NCI-H1436 treated with DMSO at 0.1 percent for 48 hours (cell line): ENCODE results near the gene UMAD1.

ENCODE experiments used
- DNase-seq: peaks from one replicate; lab custom pipeline; 2025; lab: John Stamatoyannopoulos, UW

UMAD1 gene

DNA sequence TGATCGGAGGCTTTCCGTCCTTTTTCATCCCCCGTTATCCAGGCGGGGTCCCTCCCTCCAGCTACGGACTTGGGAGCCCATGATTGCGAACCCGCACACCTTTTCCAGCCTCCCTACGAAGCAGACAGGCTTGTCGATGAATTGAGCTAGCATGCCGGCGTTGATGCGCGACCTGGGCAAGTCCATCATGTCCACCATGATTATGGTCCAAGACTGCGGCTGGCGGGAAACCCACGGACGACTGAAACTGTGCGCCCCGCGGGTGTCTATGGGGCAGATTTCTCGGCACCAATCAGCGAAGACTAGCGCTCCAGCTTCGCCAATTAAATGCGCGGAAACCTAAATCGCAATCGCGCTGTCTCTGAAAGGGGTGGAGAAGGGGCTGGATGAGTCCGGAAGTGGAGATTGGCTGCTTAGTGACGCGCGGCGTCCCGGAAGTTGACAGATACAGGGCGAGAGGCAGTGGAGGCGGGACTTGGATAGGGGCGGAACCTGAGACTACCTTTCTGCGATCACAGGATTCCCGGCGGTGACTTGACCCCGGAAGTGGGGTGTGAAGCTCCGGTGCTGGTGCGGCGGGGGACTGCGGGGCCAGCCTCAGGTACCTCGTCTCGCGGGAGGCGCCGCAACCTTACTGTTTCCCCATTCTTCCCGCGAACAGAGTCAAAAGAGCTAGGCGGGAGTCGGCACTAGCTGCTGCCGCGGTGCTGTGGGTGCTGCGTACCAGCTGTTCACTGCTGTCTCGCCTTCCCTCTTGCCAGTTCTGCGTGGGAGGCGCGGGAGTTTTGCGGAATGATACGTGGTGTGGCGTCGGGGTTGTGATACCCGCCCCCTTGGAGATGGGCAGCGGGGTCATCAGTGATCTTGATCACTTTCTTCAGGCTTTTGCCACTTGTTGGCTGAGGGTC is at the start of gene UMAD1:
TSS of gene UMAD1 (plus strand) at position 532 of the 908 bp plus-strand sequence. CDS start 32,620 bp downstream, outside the sequence.
- peak; percentile 98 for DNase-seq

DNA sequence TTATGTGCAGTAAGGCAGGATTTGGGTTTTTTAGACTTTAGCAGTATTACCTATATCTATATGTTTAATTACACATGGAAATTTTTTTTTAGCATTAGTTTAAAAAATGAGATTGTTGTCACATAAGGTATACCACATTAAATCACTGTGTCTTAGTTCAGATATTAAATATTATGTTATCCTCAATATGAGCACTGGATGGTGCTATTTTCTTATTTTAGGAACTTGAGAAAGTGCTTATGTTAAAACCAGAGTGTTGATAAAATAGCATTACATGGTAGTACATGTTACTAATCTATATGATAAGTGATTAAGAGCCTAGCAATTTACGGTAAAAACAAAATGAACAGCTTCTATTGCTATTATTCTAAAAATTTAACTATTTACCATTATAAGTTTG is 45.1 kb upstream of the UMAD1 start:
- no peak for DNase-seq

DNA sequence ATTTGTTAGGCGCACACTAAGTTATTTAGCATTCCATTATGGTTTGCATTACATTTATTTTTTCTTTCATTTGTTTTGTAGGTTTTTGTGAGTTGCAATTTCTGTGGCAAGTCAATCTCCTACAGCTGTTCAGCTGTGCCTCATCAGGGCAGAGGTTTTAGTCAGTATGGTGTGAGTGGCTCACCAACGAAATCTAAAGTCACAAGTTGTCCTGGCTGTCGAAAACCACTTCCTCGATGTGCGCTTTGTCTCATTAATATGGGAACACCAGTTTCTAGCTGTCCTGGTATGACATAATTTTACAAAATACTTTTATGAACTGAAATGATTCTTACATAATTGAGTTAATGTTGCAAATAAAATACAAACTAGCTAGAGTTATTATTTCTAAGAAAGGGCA is 44.4 kb upstream of the UMAD1 start:
- DNase-seq: no peak

DNA sequence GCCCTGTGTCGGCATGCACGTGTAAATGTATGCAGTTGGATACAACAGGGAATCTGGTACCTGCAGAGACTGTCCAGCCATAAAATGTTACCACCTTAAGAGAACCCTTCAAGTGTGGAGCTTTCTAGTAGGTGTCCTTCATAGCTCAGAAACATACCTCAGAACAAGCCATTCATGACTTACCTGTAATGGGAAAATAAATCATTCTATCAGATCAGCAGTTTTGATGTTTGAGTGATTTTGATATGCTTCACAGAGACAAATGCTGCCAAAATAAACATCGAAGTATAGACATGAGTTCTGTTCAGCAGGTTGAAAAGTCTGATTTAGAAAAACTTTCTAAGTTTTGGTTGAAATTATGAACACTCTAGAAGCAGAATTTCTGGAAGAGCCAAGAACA is 33.5 kb upstream of the UMAD1 start:
- DNase-seq: no peak

DNA sequence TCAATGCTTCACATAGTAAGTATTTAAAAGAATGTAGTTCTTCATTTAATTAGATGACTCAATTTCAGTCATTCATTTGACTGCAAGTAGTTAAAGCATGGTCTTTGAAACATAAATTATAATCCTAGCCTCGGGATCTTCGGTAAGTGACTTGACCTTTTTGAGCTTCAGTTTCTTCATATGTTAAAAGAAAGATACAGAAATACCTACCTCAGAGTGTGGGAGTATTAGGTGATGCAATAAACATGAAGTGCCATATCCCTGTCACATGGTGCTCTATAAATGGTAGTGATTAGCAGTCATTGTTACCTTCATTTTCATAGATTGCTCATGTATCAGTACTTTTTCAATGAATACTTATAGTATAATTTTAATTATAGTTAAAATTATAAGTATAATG is 31.2 kb upstream of the UMAD1 start:
- DNase-seq: no peak

DNA sequence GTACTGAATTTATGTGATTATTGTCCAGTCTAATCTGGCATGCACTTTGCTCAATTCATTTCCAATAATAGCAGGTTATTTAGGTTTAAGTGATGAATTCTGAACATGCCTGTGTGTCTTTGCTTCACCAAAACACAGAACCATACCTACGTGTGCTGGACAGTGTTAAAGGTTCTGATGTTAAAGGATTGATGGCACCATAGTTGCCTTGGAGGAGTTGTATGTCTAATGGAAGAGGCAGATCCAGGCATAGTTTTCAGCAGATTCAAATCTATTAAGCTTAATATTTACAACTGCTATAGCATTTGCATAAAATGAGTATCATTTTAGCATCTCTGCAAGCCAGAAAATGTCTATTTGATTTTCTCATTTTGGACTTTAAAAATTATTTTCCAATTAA is 28.0 kb upstream of the UMAD1 start:
- DNase-seq: no peak

DNA sequence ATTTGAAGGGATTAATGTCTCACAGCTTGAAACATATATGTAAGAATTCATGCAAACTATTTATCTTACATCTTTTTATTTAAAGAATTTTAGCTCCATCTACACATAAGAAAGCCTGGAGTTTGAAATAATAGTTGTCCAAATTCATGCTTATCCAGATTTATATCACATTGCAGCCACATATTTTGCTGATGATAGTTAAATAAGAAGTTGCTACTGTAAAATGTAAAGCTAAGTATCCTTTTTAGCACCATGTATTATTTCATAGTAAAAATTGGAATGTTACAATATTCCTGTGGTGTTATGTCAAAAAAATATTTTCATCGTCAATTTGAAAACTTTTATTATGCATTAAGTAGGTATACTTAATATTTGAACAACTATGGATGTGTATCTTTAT is 27.3 kb upstream of the UMAD1 start:
- DNase-seq: no peak

DNA sequence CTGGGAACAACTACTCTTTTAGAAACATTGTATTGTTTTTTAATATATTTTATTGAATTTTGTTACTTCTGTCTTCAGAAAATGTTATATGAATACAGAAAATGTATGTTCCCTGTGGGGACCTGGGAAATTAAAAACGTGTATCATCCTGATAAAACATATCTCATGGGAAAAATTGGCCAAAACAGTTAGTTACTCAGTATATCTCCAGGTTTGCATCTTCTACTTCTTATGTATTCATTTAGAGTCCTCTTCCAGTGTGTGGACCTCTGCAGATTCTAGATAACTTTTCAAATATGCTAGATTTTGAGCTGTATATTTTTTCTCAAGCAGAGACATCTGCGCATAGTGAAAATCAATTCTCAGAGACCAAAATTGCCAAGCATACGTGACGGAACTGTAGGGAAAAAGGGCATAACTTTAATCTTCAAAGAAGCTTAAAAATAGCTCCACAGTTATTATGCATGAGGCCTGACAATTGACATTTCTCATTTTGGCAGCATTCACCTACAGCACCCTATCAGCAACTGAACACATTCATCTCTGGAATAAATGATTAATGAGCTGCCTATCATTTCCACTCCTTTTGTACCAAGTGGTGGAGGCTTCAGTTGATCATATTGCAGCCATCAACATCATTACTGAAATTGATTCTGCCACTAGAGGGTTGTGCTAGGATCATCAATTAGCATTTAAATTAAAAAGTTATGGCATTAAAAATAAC is 26.4 kb upstream of the UMAD1 start:
- no peak for DNase-seq

DNA sequence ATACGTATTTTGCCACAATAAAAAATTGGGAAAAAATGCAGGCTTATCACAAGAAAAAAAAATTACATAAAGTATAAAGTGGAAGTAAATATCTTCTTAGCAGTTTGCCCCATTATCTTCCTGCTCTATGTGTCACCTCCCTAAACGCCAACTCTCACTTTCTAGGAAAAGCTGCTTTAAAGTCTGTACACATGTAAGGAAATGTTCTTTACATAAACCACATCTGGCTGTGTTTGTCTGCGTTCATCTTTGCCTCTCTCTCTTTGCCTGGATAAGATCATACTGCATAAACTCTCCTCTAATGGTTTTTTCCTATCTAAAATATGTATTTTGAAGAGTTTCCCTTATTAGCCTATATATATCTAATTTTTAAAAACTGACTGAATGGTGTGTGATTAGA is 23.0 kb upstream of the UMAD1 start:
- no peak for DNase-seq

DNA sequence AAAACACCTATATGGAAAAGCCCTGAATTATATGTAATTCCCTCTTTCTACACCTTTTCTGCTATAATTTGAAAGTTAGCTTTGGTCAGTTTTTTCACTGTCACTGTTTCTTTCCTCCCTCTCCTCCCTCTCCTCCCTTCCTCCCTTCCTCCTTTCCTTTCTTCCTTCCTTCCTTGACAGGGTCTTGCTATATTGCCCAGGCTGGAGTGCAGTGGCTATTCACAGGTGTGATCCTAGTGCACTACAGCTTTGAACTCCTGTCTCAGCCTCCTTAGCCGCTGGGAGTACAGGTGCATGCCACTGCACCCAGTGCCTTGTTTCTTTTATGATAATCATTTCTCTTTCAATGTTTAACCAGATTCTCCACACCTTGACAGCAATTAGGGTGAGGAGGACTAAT is 22.1 kb upstream of the UMAD1 start:
- no peak for DNase-seq

DNA sequence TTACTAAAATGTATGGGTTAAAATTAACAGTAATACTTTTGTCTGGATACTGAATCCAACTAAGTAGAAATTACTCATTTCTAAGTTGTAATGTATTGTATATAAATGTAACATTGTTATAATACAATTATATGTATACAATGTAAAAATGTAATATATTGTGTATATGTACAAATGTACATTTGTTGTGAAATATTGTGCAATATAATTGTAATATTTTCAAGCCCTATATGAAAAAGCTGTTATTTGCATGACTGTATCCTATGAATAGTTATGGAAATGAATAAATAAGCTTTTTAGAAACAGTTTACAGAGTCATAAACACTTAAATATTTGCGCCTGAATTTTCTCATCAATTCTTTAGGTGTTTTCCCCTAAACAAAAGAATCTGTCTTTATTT is 20.3 kb upstream of the UMAD1 start:
- no peak for DNase-seq

DNA sequence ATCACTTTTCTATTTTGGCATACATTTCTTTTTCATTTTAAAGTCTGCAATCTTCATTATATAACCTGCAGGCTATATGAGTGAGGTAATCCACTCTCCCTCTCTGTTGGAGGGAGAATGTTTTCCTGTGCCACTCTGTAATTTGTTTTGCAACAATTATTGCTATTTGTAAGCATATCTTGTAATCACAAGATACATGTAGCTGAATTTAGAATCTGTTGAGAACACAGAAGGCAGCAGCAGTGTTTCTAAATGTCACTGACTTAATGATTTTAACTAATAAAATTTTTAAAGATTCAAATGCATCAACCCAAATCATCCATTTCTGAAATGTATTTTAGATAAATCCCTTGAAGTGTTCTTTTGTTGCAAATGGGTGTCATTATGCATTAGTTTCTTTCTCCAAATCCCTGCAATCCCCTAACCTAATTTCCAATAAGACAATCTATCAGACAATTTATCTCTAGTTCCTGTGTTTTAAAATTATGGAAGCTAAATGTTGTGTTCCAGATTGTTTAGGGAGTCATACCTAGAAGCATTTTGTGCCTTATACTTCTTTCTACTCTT is 19.8 kb upstream of the UMAD1 start:
- no peak for DNase-seq

DNA sequence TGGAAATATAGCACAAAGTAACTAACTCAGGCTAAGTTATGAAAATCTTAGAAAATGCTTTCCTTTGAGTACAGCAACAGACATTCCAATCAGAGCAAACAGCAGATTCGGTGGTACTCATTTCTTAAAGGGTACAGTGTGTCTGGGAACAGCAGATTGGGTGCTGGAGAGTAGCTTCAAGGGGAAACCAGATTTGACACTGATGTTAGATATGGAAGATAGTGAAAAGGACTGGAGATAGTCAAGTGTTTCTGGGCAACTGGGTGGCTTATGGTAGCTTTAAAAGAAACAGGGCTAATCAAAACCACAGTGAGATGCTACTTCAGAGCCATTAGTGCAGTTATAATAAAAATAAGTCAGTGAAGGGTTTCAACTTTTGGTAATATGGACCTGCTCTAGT is 12.1 kb upstream of the UMAD1 start:
- DNase-seq: no peak

DNA sequence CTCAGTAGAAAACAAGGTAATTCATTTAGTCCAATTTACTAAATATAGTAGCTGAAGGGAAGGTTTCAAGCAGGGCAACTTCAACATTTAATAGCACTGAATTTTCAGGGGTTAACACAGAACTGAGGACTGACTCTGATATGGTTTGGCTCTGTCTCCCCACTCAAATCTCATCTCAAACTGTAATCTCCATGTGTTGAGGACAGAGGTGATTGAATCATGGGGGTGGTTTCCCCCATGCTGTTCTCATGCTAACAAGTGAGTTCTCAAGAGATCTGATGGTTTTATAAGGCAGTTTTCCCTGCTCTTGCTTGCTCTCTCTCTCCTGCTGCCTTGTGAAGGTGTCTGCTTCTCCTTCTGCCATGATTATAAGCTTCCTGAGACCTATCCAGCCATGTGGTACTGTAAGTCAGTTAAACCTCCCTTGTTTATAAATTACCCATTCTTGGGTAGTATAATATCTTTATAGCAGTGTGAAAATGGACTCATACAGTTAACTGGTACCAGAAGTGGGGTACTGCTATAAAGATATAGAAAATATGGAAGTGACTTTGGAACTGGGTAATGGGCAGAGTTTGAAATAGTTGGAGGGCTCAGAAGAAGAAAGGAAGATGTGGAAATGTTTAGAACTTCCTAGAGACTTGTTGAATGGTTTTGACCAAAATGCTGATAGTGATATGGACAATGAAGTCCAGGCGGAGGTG is 9.8 kb upstream of the UMAD1 start:
- DNase-seq: no peak

DNA sequence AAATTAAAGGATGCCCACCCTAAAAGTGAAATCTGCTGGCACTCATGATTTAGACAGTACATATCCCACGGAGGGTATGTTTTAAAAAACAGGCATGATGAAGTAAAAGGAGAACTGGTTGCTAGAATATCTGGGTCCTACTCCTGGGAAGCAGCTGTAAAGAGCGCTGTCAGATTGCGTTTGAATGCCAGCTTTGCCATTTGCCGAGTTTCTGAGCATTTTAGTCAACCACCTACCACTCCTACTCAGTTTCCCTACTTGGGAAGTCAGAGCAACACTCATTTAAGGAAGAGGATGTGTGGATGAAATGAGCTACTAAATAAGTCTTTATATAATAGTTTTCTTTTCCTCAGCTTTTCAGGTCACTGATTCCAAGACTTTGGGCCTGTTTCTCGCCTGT is 1.1 kb upstream of the UMAD1 start:
- no peak for DNase-seq

DNA sequence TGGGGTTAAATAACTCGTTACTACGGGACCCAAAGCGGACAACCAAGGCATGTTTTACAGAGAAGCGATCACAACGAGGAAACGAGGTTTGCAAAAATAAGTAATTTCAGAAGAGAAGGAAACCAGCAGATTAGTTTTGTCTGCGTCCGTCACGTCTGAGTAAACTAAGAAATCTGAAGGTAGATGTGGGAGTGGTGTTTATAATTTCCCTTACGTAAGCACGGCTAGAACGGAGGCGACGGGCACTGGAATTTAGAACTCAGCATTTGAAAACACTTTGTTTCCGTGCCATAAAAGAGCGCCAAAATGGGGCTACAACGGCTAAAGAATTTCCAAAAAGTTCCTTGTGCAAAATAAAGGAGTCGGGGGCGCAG is 718 bp upstream of the UMAD1 start:
- no peak for DNase-seq

DNA sequence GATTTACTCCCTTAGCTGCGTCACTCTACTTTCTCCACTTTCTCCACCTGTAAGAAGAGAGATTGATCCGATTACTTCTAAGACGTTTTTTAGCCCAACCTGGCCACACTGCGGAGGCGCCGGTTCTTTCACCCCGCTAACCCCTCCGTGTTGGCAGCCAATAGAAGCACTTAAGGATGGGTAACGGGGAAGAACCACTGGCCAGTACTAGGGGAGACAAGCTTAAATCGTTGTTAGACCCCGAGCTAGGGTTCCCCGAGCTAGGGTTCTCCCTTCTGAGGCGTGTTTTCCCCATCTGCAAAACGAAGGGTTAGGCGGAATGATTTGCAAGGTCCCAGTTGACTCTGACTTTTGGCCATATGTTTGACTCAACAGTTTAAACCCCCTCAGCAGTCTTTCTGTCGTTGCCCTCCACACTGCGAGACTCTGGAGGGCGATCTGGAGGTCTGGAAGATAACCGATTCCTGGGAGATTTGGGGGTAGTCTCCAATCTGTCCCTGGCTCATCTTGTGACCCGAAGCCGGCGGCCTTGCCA is 644 bp downstream of the UMAD1 start:
- DNase-seq: no peak

DNA sequence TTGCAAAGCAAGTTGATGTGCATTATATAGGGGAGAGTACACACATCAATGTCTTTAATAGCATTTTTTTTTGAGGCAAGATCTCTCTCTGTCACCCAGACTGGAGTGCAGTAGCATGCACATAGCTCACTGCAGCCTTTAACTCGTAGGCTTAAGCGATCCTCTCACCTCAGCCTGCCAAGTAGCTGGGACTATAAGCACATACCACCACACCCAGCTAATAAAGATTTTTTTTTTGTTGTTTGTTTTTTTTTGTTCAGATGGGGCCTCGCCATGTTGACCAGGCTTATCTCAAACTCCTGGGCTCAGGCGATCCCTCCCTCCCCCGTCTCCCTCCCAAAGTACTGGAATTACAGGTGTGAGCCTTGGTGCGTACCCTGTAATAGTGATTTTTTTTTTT is 1.5 kb downstream of the UMAD1 start:
- DNase-seq: no peak

DNA sequence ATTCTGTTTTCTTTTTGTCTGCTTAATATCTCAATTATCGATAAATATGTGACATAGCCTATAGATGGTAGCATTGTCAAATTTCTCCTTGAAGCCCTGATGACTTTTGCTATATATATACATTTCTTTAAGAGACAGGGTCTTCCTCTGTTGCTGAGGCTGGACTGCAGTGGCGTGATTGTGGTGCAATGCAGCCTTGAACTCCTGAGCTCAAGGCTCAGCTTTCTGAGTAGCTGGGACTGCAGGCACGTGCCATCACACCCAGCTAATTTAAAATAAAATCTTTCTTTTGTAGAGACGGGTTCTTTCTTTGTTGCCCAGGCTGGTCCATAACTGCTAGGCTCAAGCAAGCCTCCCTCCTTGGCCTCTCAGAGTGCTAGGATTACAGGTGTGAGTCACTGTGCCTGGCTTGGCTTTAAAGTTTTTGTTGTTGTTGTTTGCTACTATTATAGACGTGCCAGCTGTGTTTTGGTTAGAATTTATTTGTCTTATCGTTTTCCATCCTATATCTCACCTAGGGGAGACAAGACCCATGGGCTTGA is 7.0 kb downstream of the UMAD1 start:
- DNase-seq: no peak

DNA sequence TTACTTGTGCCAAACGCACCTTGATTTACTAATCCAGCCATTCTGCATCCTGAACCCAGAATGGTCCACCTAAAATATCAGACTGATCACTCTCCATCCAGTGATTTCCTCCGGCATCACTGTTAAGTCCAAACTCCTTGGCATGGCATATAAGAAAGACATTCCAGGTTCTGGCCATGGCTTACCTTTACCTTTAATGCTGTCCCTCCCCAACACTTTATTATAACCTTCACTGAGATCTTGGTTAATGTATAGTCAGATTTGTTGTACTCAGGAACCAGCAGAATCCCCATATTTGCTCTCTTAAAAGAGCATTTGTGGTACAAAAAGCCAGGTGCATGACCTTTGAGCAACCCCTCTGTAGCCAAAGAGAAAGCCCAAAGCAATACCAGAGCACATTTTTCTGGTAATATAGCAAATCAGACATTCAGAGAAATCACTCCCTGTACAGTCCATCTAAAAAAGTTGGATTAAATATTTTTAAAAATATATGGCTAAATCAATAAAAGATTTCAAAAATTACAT is 10.2 kb downstream of the UMAD1 start:
- DNase-seq: no peak

DNA sequence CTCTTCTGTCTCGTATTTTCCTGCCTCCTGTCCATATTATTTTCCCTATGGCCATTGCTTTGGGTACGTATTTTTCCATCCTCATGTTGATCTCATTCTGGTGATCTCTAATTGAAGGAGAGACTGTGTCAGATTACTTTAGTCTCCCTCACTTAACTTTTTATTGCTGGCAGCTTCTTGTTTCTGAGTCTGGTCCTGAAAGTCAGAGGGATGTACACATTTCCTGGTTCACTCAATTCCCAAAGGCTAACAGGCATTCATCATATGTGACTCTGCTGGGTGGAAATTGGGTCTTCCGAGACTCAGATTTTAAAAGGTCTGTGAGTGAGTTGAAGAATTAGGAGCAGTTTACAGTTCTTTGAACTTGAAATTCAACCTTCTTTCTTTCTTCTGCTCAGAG is 10.9 kb downstream of the UMAD1 start:
- DNase-seq: no peak
